ENCODE measurements around the gene OLFML2B. TPM values are rescaled to one million over a fixed set of nuclear protein-coding genes. Genes with fewer than 3 reads are reported as not detected.

The OLFML2B gene
- total and polyA plus RNA-seq, 2 of the 4 experiments (the other 2 are of a cell fraction) = 0.36 to 0.74 TPM

- in situ Hi-C loops (cut with MboI; ENCODE audit: low sequenced_read_pairs) = no loop called here
- Histone ChIP-seq H2BK20ac (ENCODE audit: low read depth, low read length) (no peak overlapping the region), H3K18ac (ENCODE audit: low read depth, low read length) (no peak overlapping the region), H3K14ac (replicated peaks; ENCODE audit: low read depth, low read length) (no peak overlapping the region), H3K23ac (ENCODE audit: low read depth, low read length) (no peak overlapping the region), H4K20me1 (ENCODE audit: insufficient read depth, low read length) (no peaks in the 10 kb centered on the region), H3K79me1 (ENCODE audit: low read depth in 1 of 2, low read length in 2 of 2) (no peaks in the 10 kb centered on the region), H2AK5ac (ENCODE audit: low read depth, low read length) (no peak overlapping the region), H4K91ac (ENCODE audit: insufficient read depth, low read depth, low read length) (no peak overlapping the region), H3K4me3 (ENCODE audit: insufficient read depth, low read depth, low read length) (no peak overlapping the region), H3K36me3 (ENCODE audit: control insufficient read depth, insufficient read depth, low read length) (no peaks in the 10 kb centered on the region), H2AFZ (replicated peaks; ENCODE audit: low read length, poor library complexity) (no peak overlapping the region), H3K27ac (ENCODE audit: insufficient read depth, low read length) (no peak overlapping the region), H3K9me1 (ENCODE audit: insufficient read depth, low read length) (peaks cover 4% of the 10 kb centered on the region; the same call in 1 of the 2 replicates), H3K4me2 (ENCODE audit: low read depth, low read length) (no peak overlapping the region), H3K9ac (ENCODE audit: low read depth, low read length) (no peak overlapping the region), H4K8ac (ENCODE audit: low read depth in 2 of 2, low read length in 2 of 2) (no peak overlapping the region), H3K9me3 (ENCODE audit: control insufficient read depth, insufficient read depth, low read length) (peaks cover 12% of the 10 kb centered on the region), H4K5ac (ENCODE audit: low read depth, low read length) (no peak overlapping the region), H3K4ac (ENCODE audit: low read depth, low read length) (no peak overlapping the region), H2BK5ac (ENCODE audit: low read depth, low read length, poor library complexity, severe bottlenecking) (no peak overlapping the region), H3K56ac (ENCODE audit: extremely low read depth, insufficient read depth, low read length) (no peak overlapping the region), H3K4me1 (ENCODE audit: control insufficient read depth, insufficient read depth, low read length) (no peaks in the 10 kb centered on the region), H3K27me3 (ENCODE audit: control insufficient read depth, insufficient read depth, low read length) (peaks cover 6% of the 10 kb centered on the region), H2BK120ac (ENCODE audit: low read depth, low read length) (no peak overlapping the region), H2AK9ac (replicated peaks; ENCODE audit: low read depth, low read length, poor library complexity) (no peak overlapping the region), H2BK15ac (ENCODE audit: low read depth, low read length) (no peak overlapping the region)
- ATAC-seq (ENCODE audit: low read depth) = no peak
- dilution Hi-C loops (cut with HindIII; ENCODE audit: low sequenced_read_pairs, unreplicated experiment) = no loop called here
- DNase-seq = no peak
- POLR2A ChIA-PET (ENCODE audit: unreplicated experiment) = no interaction called here
- CTCF ChIA-PET = no interaction called here
- BruUV-seq (replicated peaks) = no TSS peak
- TF ChIP-seq, protein P1, sequence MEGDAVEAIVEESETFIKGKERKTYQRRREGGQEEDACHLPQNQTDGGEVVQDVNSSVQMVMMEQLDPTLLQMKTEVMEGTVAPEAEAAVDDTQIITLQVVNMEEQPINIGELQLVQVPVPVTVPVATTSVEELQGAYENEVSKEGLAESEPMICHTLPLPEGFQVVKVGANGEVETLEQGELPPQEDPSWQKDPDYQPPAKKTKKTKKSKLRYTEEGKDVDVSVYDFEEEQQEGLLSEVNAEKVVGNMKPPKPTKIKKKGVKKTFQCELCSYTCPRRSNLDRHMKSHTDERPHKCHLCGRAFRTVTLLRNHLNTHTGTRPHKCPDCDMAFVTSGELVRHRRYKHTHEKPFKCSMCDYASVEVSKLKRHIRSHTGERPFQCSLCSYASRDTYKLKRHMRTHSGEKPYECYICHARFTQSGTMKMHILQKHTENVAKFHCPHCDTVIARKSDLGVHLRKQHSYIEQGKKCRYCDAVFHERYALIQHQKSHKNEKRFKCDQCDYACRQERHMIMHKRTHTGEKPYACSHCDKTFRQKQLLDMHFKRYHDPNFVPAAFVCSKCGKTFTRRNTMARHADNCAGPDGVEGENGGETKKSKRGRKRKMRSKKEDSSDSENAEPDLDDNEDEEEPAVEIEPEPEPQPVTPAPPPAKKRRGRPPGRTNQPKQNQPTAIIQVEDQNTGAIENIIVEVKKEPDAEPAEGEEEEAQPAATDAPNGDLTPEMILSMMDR (conservative IDR thresholded peaks at IDR 0.05; ENCODE audit: low read depth, low read length) = no peak
- no peak for TF ChIP-seq CHD1 (IDR thresholded peaks at IDR 0.05; ENCODE audit: low read depth, low read length)
- TF ChIP-seq, protein P2, sequence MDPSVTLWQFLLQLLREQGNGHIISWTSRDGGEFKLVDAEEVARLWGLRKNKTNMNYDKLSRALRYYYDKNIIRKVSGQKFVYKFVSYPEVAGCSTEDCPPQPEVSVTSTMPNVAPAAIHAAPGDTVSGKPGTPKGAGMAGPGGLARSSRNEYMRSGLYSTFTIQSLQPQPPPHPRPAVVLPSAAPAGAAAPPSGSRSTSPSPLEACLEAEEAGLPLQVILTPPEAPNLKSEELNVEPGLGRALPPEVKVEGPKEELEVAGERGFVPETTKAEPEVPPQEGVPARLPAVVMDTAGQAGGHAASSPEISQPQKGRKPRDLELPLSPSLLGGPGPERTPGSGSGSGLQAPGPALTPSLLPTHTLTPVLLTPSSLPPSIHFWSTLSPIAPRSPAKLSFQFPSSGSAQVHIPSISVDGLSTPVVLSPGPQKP (IDR thresholded peaks at IDR 0.05; ENCODE audit: borderline replicate concordance, low read depth, low read length) = no peak
- no peak for TF ChIP-seq RFX5 (IDR thresholded peaks at IDR 0.05; ENCODE audit: low read depth, low read length)
- TF ChIP-seq RAD21 (IDR thresholded peaks at IDR 0.05; ENCODE audit: low read length) = no peak
- TF ChIP-seq BHLHE40 (IDR thresholded peaks at IDR 0.05; ENCODE audit: low read depth, low read length) = no peak
- no peak for TF ChIP-seq USF2 (IDR thresholded peaks at IDR 0.05; ENCODE audit: low read depth, low read length)
- TF ChIP-seq MXI1 (IDR thresholded peaks at IDR 0.05; ENCODE audit: borderline replicate concordance, low read depth, low read length) = no peak
- WGBS, 2 experiments (ENCODE audit: extremely low coverage in 2 of 2, insufficient read length in 1 of 2) = 43% methylated on average over 1 of the region's 5 CpGs; no CpG with 5 or more reads in 1 of the 2 experiments
- intact Hi-C loops (cut with micrococcal nuclease) = no loop called here
These were observed 38.3 kb downstream of the OLFML2B start for GRCh38 chr1:161985301-161985822.

Data from IMR-90 (cell line).